ENCODE measurements around the gene RFESD.
A peak's percentile ranks its signal among the peaks of the same experiment; 100 is the strongest.
"Not testable (repeated sequence)": the region's sequence is repeated elsewhere in the genome, so short reads cannot be mapped to it uniquely, and the experiment has no call there.

RFESD gene

GRCh38 chr5:95631991-95632675 lies 14.4 kb upstream of the RFESD start:
- Histone ChIP-seq H3K4me3 (ENCODE audit: low read length in 2 of 2) (no peak overlapping the region), H2BK120ac (ENCODE audit: low read depth, low read length) (no peak overlapping the region), H4K8ac (ENCODE audit: low read depth, low read length) (no peak overlapping the region), H2AK5ac (ENCODE audit: low read depth, low read length) (no peak overlapping the region), H3K9me3 (replicated peaks in 1 of 2; ENCODE audit: control insufficient read depth in 2 of 2, insufficient read depth in 1 of 2, low read depth in 1 of 2, low read length in 2 of 2) (peaks cover 0 to 8% of the 10 kb centered on the region in 2 donors), H3K36me3 (replicated peaks in 1 of 2; ENCODE audit: control insufficient read depth in 2 of 2, insufficient read depth in 2 of 2, low read length in 2 of 2) (no peaks in the 10 kb centered on the region), H4K91ac (ENCODE audit: low read depth, low read length, poor library complexity) (no peak overlapping the region), H3K4me2 (ENCODE audit: insufficient read depth, low read length, poor library complexity, severe bottlenecking) (no peak overlapping the region), H2BK15ac (ENCODE audit: low read length) (no peak overlapping the region), H3K9ac (ENCODE audit: low read depth, low read length, poor library complexity) (no peak overlapping the region), H3K14ac (ENCODE audit: low read length) (no peak overlapping the region), H2AFZ (ENCODE audit: low read length) (peak overlapping the region; percentile 3), H3K79me1 (ENCODE audit: low read depth, low read length) (no peaks in the 10 kb centered on the region), H3K27me3 (ENCODE audit: control insufficient read depth in 3 of 3, insufficient read depth in 3 of 3, low read depth in 1 of 3, low read length in 3 of 3) (no peaks in the 10 kb centered on the region), H3K23ac (ENCODE audit: low read depth, low read length, poor library complexity) (no peak overlapping the region), H3K18ac (ENCODE audit: low read length) (no peak overlapping the region), H2BK12ac (ENCODE audit: low read length) (no peak overlapping the region), H3K4me1 (ENCODE audit: control insufficient read depth in 2 of 2, insufficient read depth in 1 of 2, low read depth in 1 of 2, low read length in 2 of 2) (no peaks in the 10 kb centered on the region), H3K4ac (ENCODE audit: low read length) (no peak overlapping the region), H2BK5ac (ENCODE audit: low read length) (no peak overlapping the region), H3K27ac (replicated peaks; ENCODE audit: low read length) (no peak overlapping the region)
- WGBS, 2 donors (ENCODE audit: extremely low coverage in 2 of 2, insufficient read length in 2 of 2, insufficient replicate concordance in 1 of 2), result no CpG with 5 or more reads among the region's 4 CpGs
- DNase-seq (ENCODE audit: low spot score), result no peak

DNA sequence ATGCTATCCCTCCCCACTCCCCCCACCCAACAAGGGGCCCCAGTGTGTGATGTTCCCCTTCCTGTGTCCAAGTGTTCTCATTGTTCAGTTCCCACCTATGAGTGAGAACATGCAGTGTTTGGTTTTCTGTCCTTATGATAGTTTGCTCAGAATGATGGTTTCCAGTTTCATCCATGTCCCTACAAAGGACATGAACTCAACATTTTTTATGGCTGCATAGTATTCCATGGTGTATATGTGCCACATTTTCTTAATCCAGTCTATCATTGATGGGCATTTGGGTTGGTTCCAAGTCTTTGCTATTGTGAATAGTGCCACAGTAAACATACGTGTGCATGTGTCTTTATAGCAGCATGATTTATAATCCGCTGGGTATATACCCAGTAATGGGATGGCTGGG lies 13.6 kb upstream of the RFESD start:
- H3K9ac ChIP-seq (ENCODE audit: low read depth, low read length, poor library complexity); H3K4me2 ChIP-seq (ENCODE audit: insufficient read depth, low read length, poor library complexity, severe bottlenecking); DNase-seq (ENCODE audit: low spot score); H3K18ac ChIP-seq (ENCODE audit: low read length); H3K79me1 ChIP-seq (ENCODE audit: low read depth, low read length); H3K4ac ChIP-seq (ENCODE audit: low read length); H3K23ac ChIP-seq (ENCODE audit: low read depth, low read length, poor library complexity); H3K27me3 ChIP-seq (ENCODE audit: control insufficient read depth in 3 of 3, insufficient read depth in 3 of 3, low read depth in 1 of 3, low read length in 3 of 3); H3K4me3 ChIP-seq (ENCODE audit: low read length in 2 of 2); H2BK5ac ChIP-seq (ENCODE audit: low read length); H2BK12ac ChIP-seq (ENCODE audit: low read length); H3K9me3 ChIP-seq (replicated peaks in 1 of 2; ENCODE audit: control insufficient read depth in 2 of 2, insufficient read depth in 1 of 2, low read depth in 1 of 2, low read length in 2 of 2); H2BK120ac ChIP-seq (ENCODE audit: low read depth, low read length); H3K4me1 ChIP-seq (ENCODE audit: control insufficient read depth in 2 of 2, insufficient read depth in 1 of 2, low read depth in 1 of 2, low read length in 2 of 2); H3K14ac ChIP-seq (ENCODE audit: low read length); H2AFZ ChIP-seq (ENCODE audit: low read length); H4K91ac ChIP-seq (ENCODE audit: low read depth, low read length, poor library complexity); H3K27ac ChIP-seq (replicated peaks; ENCODE audit: low read length); H2BK15ac ChIP-seq (ENCODE audit: low read length); H2AK5ac ChIP-seq (ENCODE audit: low read depth, low read length); H3K36me3 ChIP-seq (replicated peaks in 1 of 2; ENCODE audit: control insufficient read depth in 2 of 2, insufficient read depth in 2 of 2, low read length in 2 of 2); H4K8ac ChIP-seq (ENCODE audit: low read depth, low read length): not testable (repeated sequence)
- no CpG with 5 or more reads among the region's 2 CpGs for WGBS, 2 donors (ENCODE audit: extremely low coverage in 2 of 2, insufficient read length in 2 of 2, insufficient replicate concordance in 1 of 2)

- Histone ChIP-seq H3K27ac (replicated peaks; ENCODE audit: low read length) (no peak overlapping the region), H3K14ac (ENCODE audit: low read length) (no peak overlapping the region), H3K23ac (ENCODE audit: low read depth, low read length, poor library complexity) (no peak overlapping the region), H2AK5ac (ENCODE audit: low read depth, low read length) (no peak overlapping the region), H3K4me2 (ENCODE audit: insufficient read depth, low read length, poor library complexity, severe bottlenecking) (no peak overlapping the region), H3K9me3 (replicated peaks in 1 of 2; ENCODE audit: control insufficient read depth in 2 of 2, insufficient read depth in 1 of 2, low read depth in 1 of 2, low read length in 2 of 2) (peaks cover 0 to 6% of the 10 kb centered on the region in 2 donors), H3K27me3 (ENCODE audit: control insufficient read depth in 3 of 3, insufficient read depth in 3 of 3, low read depth in 1 of 3, low read length in 3 of 3) (peaks cover 0 to 6% (median 2%) of the 10 kb centered on the region in 3 experiments), H3K79me1 (ENCODE audit: low read depth, low read length) (no peaks in the 10 kb centered on the region), H2AFZ (ENCODE audit: low read length) (no peak overlapping the region), H2BK15ac (ENCODE audit: low read length) (no peak overlapping the region), H4K8ac (ENCODE audit: low read depth, low read length) (no peak overlapping the region), H2BK5ac (ENCODE audit: low read length) (no peak overlapping the region), H2BK12ac (ENCODE audit: low read length) (no peak overlapping the region), H3K4me3 (ENCODE audit: low read length in 2 of 2) (no peak overlapping the region), H4K91ac (ENCODE audit: low read depth, low read length, poor library complexity) (no peak overlapping the region), H3K36me3 (replicated peaks in 1 of 2; ENCODE audit: control insufficient read depth in 2 of 2, insufficient read depth in 2 of 2, low read length in 2 of 2) (no peaks in the 10 kb centered on the region), H3K18ac (ENCODE audit: low read length) (no peak overlapping the region), H3K9ac (ENCODE audit: low read depth, low read length, poor library complexity) (no peak overlapping the region), H3K4me1 (ENCODE audit: control insufficient read depth in 2 of 2, insufficient read depth in 1 of 2, low read depth in 1 of 2, low read length in 2 of 2) (no peaks in the 10 kb centered on the region), H2BK120ac (ENCODE audit: low read depth, low read length) (no peak overlapping the region), H3K4ac (ENCODE audit: low read length) (no peak overlapping the region)
- WGBS, 2 donors (ENCODE audit: extremely low coverage in 2 of 2, insufficient read length in 2 of 2, insufficient replicate concordance in 1 of 2), result no CpG with 5 or more reads among the region's 3 CpGs
- no peak for DNase-seq (ENCODE audit: low spot score)
Observed at GRCh38 chr5:95633671-95634070, 12.9 kb upstream of the RFESD start.

DNA sequence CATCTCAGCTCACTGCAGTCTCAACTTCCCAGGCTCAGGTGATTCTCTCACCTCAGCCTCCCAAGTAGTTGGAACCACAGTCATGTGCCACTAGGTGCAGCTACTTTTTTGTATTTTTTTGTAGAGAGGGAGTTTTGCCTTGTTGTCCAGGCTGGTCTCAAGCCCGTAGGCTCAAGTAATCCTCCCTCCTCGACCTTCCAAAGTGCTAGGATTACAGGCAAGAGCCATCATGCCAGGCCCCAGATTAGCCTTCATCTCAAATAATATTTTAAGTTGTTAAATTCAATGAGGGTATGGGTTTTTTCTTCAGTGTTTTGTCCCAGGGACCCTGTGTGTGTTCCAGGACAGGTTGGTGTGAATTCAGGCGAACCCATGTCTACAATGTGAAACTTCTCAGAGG lies 12.5 kb upstream of the RFESD start:
- no peak overlapping the region for H2BK12ac ChIP-seq (ENCODE audit: low read length)
- DNase-seq (ENCODE audit: low spot score), result no peak
- H3K4me2 ChIP-seq (ENCODE audit: insufficient read depth, low read length, poor library complexity, severe bottlenecking), result no peak overlapping the region
- H3K9ac ChIP-seq (ENCODE audit: low read depth, low read length, poor library complexity), result no peak overlapping the region
- no peak overlapping the region for H3K23ac ChIP-seq (ENCODE audit: low read depth, low read length, poor library complexity)
- no peak overlapping the region for H2AK5ac ChIP-seq (ENCODE audit: low read depth, low read length)
- no peak overlapping the region for H2BK15ac ChIP-seq (ENCODE audit: low read length)
- no peak overlapping the region for H3K27ac ChIP-seq (replicated peaks; ENCODE audit: low read length)
- H3K27me3 ChIP-seq (ENCODE audit: control insufficient read depth in 3 of 3, insufficient read depth in 3 of 3, low read depth in 1 of 3, low read length in 3 of 3), result peaks cover 0 to 7% (median 2%) of the 10 kb centered on the region in 3 experiments
- no peaks in the 10 kb centered on the region for H3K36me3 ChIP-seq (replicated peaks in 1 of 2; ENCODE audit: control insufficient read depth in 2 of 2, insufficient read depth in 2 of 2, low read length in 2 of 2)
- no peaks in the 10 kb centered on the region for H3K4me1 ChIP-seq (ENCODE audit: control insufficient read depth in 2 of 2, insufficient read depth in 1 of 2, low read depth in 1 of 2, low read length in 2 of 2)
- no peak overlapping the region for H3K14ac ChIP-seq (ENCODE audit: low read length)
- no peak overlapping the region for H3K4ac ChIP-seq (ENCODE audit: low read length)
- no peak overlapping the region for H2BK120ac ChIP-seq (ENCODE audit: low read depth, low read length)
- peaks cover 0 to 2% of the 10 kb centered on the region in 2 donors for H3K9me3 ChIP-seq (replicated peaks in 1 of 2; ENCODE audit: control insufficient read depth in 2 of 2, insufficient read depth in 1 of 2, low read depth in 1 of 2, low read length in 2 of 2)
- no peak overlapping the region for H3K18ac ChIP-seq (ENCODE audit: low read length)
- H2BK5ac ChIP-seq (ENCODE audit: low read length), result no peak overlapping the region
- WGBS, 2 donors (ENCODE audit: extremely low coverage in 2 of 2, insufficient read length in 2 of 2, insufficient replicate concordance in 1 of 2), result no CpG with 5 or more reads among the region's 3 CpGs
- H2AFZ ChIP-seq (ENCODE audit: low read length), result no peak overlapping the region
- no peak overlapping the region for H3K4me3 ChIP-seq (ENCODE audit: low read length in 2 of 2)
- H4K91ac ChIP-seq (ENCODE audit: low read depth, low read length, poor library complexity), result no peak overlapping the region
- H4K8ac ChIP-seq (ENCODE audit: low read depth, low read length), result no peak overlapping the region
- H3K79me1 ChIP-seq (ENCODE audit: low read depth, low read length), result no peaks in the 10 kb centered on the region

Data from neuronal stem cell (in vitro differentiated cells).